GM12891 (cell line): ENCODE results near the gene MRPL16.
A peak's percentile ranks its signal among the peaks of the same experiment; 100 is the strongest.

Source experiments
- DNase-seq: peaks from one replicate; pipeline ENCODE4 v3.0.0; 2011; ENCODE audit warnings: low spot score; ENCODE audit not compliant: insufficient read length
- FAIRE-seq: peaks from 2 replicates; lab custom pipeline; 2011; peaks lifted over from hg19 to GRCh38; lab: Jason Lieb, UNC
- PAX5 ChIP-seq: IDR thresholded peaks from 2 replicates; pipeline ENCODE4 v1.6.1; 2011; ENCODE audit warnings: low read length, moderate library complexity, mild to moderate bottlenecking; ENCODE audit not compliant: insufficient read depth, severe bottlenecking
- POLR2A ChIP-seq: IDR thresholded peaks from 2 replicates; pipeline ENCODE4 v1.6.1; 2011; ENCODE audit warnings: low read depth, low read length, control low read depth
- POLR2AphosphoS5 ChIP-seq: IDR thresholded peaks from 2 replicates; pipeline ENCODE4 v1.6.1; 2011; ENCODE audit warnings: low read depth, low read length, control low read depth
- POU2F2 ChIP-seq: IDR thresholded peaks from 2 replicates; pipeline ENCODE4 v1.6.1; 2011; ENCODE audit warnings: low read depth, mild to moderate bottlenecking, control low read depth, low read length, moderate library complexity
- SPI1 ChIP-seq: IDR thresholded peaks from 2 replicates; pipeline ENCODE4 v1.6.1; 2011; ENCODE audit warnings: low read depth, low read length, control low read depth
- TAF1 ChIP-seq: IDR thresholded peaks from 2 replicates; pipeline ENCODE4 v1.6.1; 2011; ENCODE audit warnings: low read depth, low read length, control low read depth

MRPL16 gene

GRCh38 chr11:59813364-59813763, 2.8 kb upstream of the MRPL16 start:
- TF ChIP-seq TAF1, result no peak
- no peak for TF ChIP-seq SPI1
- FAIRE-seq (peak; percentile 51), DNase-seq (no peak)

GRCh38 chr11:59812220-59812619, 1.6 kb upstream of the MRPL16 start:
- TF ChIP-seq SPI1, result no peak
- TF ChIP-seq PAX5, result no peak
- no peak for TF ChIP-seq TAF1
- TF ChIP-seq POLR2A, result no peak
- TF ChIP-seq POU2F2, result no peak
- TF ChIP-seq POLR2AphosphoS5, result no peak
- DNase-seq, result no peak
- FAIRE-seq, result no peak

GRCh38 chr11:59810911-59811259, 307 bp upstream of the MRPL16 start:
- DNase-seq (no peak), FAIRE-seq (no peak)
- no peak for TF ChIP-seq PAX5
- TF ChIP-seq TAF1, result no peak
- TF ChIP-seq SPI1, result no peak
- no peak for TF ChIP-seq POLR2A
- no peak for TF ChIP-seq POU2F2
- TF ChIP-seq POLR2AphosphoS5, result no peak

GRCh38 chr11:59807047-59807610, 3.4 kb downstream of the MRPL16 start:
- FAIRE-seq, result no peak

GRCh38 chr11:59804061-59804460, 6.5 kb downstream of the MRPL16 start:
- FAIRE-seq, result no peak
- DNase-seq, result no peak
- TF ChIP-seq PAX5 (no peak), TAF1 (no peak), POLR2AphosphoS5 (no peak), SPI1 (no peak), POU2F2 (no peak), POLR2A (no peak)

More at GRCh38 chr11:59807047-59807610, 3.4 kb downstream of the MRPL16 start:
- no peak for DNase-seq
- TF ChIP-seq POLR2AphosphoS5, result no peak
- TF ChIP-seq PAX5, result no peak
- no peak for TF ChIP-seq SPI1
- TF ChIP-seq POU2F2, result no peak

- FAIRE-seq, result no peak
- no peak for DNase-seq
- TF ChIP-seq POLR2AphosphoS5 (no peak), SPI1 (no peak), TAF1 (no peak), POLR2A (no peak), POU2F2 (no peak), PAX5 (no peak)
These were observed 7.9 kb downstream of the MRPL16 start for GRCh38 chr11:59802639-59803176.

GRCh38 chr11:59801981-59802638, 8.5 kb downstream of the MRPL16 start:
- TF ChIP-seq TAF1 (no peak), PAX5 (no peak), POU2F2 (no peak), POLR2A (no peak), SPI1 (no peak), POLR2AphosphoS5 (no peak)
- FAIRE-seq (no peak), DNase-seq (no peak)

- no peak for DNase-seq
- no peak for FAIRE-seq
- TF ChIP-seq SPI1, result no peak
- no peak for TF ChIP-seq TAF1
- TF ChIP-seq PAX5, result no peak
- TF ChIP-seq POU2F2, result no peak
- no peak for TF ChIP-seq POLR2A
- TF ChIP-seq POLR2AphosphoS5, result no peak
These were observed 9.3 kb downstream of the MRPL16 start for GRCh38 chr11:59801160-59801706.

GRCh38 chr11:59800390-59801025, 10.1 kb downstream of the MRPL16 start:
- TF ChIP-seq PAX5, result no peak
- no peak for TF ChIP-seq TAF1
- TF ChIP-seq POLR2A, result no peak
- TF ChIP-seq POU2F2, result no peak
- no peak for TF ChIP-seq POLR2AphosphoS5
- TF ChIP-seq SPI1, result no peak
- DNase-seq (no peak), FAIRE-seq (no peak)
